NCI-H2107 treated with DMSO at 0.1 percent for 48 hours (cell line): Measurements from ENCODE around the gene CCIN.
"Not testable (repeated sequence)": the region's sequence is repeated elsewhere in the genome, so short reads cannot be mapped to it uniquely, and the experiment has no call there.

Source experiments
- DNase-seq: peaks from one replicate; lab custom pipeline; 2025; ENCODE audit not compliant: unreplicated experiment; lab: John Stamatoyannopoulos, UW

The CCIN gene

DNA sequence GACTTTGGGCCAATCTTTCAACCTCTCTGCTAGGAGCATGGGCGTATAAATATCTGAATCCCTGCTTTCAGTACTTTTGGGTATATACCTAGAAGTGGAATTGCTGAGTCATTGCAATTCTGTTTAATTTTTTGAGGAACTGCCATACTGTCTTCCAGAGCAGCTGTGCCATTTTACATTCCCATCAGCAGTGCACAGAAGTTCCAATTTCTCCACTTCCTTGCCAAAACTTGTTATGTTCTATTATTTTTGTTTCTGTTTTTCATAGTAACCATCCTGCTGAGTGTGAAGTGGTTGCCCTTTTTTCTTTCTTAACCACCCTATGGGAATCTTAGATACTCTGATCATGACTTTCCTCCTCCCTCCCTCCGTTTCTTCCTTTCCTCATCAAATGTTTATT is 11.1 kb upstream of the CCIN start:
- DNase-seq: no peak

- no peak for DNase-seq
These were observed 10.3 kb upstream of the CCIN start for GRCh38 chr9:36158917-36159316.

DNA sequence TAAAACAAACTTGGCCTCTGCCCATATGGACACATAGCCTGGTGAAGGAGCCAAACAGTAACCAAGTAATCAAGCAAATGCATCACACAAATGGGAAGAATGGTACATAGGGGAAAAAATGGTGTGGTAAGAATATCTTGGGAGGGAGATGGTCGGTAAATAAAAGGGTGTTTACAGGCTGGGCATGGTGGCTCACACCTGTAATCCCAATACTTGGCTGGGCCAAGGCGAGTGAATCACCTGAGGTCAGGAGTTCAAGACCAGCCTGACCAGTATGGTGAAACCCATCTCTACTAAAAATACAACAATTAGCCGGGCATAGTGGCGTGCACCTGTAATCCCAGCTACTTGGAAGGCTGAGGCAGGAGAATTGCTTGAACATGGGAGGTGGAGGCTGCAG is 9.7 kb upstream of the CCIN start:
- DNase-seq: not testable (repeated sequence)

DNA sequence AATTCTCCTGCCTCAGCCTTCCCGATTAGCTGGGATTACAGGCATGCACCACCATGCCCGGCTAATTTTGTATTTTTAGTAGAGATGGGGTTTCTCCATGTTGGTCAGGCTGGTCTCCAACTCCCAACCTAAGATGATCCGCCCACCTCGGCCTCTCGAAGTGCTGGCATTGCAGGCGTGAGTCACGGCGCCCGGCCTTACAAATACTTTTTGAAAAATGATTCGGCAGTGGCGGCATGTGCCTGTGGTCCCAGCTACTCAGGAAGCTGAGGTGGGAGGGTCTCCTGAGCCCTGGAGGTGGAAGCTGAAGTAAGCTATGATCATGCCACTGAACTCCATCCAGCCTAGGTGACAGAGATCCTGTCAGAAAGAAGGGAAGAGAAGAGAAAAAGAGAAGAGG is 9.1 kb upstream of the CCIN start:
- DNase-seq: not testable (repeated sequence)

DNA sequence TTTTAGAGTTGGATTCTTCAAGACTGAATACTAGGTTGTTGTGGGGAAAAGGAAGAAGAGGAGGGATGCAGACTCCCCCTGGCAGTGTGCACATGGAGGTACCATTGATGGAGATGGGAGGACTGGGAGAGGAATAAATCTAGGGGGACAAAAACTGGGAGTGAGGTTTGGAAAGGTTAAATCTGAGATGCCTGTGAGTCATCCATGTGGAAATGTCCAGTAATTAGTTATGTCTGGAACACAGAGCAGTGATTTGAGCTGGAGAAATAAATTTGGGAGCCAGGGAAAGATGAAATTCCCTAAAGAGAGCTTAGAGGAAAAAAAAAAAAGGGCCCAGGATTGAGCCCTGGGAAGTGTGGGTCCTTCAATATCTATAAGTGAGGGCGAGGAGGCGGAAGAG is 8.0 kb upstream of the CCIN start:
- no peak for DNase-seq

DNA sequence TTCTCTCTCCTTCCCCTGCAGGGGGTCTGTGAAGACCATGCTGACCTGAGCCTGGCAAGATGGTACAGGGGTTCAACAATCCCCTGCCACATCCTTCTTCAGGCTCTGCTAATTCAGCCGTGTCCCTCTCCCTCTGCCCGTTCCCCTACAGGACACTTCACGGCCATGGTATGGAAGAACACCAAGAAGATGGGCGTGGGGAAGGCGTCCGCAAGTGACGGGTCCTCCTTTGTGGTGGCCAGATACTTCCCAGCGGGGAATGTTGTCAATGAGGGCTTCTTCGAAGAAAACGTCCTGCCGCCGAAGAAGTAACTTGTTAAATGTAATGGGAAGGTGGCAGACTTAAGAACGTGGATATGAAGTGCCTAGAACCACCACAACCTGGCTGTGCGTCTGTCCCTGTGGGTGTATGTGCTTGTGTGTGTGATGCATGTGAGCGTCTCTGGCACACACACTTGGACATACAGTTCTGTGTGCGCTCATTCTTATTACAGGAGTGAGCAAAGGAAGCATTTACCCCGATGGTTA is 6.9 kb upstream of the CCIN start:
- DNase-seq: no peak

DNA sequence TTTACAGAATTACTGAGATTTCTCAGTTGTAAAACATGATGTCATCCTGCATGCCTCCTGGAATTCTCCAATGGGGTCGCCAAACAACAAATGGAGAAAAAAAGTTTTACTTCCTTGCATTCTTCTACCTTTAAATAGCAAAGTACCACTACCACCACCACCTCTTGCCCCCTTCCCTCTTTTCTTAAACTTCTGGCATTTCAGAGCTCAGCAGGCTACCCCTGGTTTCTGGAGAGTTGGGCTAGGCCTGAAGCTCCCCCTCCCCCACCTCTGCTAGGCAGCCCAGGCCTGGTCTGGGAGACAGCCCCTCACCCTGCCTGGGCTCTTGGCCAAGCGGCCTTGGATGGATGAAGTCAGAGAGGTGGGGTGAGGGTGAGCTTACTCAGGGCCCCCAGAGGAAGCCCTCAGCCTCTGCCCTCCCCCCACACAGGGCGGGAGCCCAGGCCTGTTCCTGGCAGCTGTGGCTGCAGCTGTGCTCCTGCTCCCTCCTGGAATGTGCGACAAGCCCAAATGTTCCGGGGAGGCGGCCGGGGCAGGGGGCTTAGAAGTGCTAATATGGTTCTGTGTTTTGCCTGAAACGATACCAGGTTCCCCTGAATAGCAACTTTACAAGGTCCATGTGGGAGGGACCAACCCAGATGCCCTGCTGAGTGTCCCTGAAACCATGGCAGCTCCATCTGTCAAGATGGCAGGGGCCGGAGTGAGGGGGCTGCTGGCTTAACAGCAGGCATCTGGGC is 6.0 kb upstream of the CCIN start:
- DNase-seq: no peak

- DNase-seq: no peak
These were observed 5.4 kb upstream of the CCIN start for GRCh38 chr9:36163786-36164170.

DNA sequence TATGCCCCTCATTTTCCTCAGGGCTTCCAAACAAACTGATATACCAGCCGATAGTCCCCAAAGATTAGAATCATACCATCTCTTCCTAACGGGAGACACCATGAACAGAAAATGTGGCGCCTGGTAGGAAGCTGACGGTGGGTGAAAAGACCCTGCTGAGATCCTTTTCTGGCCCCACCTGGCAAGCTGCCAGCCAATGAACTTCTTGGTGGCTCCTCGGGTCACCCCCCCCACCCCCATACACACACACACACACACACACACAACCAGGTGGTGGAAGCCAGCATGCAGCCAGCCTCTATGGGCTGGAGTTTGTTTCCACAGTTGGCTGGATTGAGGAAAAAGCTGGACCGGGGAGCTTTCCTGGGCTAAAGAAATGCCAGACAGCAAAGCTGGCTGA is 4.8 kb upstream of the CCIN start:
- no peak for DNase-seq

DNA sequence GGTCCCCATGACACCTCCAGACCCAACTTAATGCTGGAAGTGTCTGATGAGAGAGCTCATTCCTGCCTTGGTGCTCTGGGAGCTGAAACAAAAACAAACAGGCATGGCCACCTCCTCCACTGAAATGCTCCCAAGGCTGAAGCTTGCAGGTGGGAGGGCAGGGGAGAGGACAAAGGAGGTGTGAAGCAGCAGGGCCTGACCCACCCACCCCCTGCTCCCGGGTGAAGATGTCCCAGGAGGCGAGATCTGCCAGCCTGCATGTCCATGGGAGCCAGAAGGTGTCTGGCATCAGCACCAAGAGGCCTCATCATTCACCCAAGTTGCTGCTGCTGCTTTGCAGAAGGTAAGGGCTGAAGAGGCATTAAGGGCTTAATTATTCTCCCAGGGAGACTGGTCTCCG is 4.2 kb upstream of the CCIN start:
- no peak for DNase-seq

DNA sequence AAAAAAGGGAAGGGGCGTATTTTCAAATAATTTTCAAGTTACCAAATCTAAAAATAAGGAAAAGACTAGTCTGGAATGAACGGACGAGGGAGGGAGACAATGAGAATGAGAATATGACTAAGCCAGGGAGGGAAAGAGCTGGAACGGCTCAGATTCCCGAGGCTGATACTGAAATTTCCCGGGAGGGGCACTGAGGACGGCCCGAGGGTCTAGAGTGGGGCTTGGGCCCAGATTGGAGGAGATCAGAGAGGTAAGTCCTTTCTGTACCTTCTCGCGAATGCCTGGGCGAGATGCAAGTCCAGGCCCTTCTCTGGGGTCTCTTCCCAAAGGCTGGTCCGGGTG is 3.4 kb upstream of the CCIN start:
- no peak for DNase-seq

DNA sequence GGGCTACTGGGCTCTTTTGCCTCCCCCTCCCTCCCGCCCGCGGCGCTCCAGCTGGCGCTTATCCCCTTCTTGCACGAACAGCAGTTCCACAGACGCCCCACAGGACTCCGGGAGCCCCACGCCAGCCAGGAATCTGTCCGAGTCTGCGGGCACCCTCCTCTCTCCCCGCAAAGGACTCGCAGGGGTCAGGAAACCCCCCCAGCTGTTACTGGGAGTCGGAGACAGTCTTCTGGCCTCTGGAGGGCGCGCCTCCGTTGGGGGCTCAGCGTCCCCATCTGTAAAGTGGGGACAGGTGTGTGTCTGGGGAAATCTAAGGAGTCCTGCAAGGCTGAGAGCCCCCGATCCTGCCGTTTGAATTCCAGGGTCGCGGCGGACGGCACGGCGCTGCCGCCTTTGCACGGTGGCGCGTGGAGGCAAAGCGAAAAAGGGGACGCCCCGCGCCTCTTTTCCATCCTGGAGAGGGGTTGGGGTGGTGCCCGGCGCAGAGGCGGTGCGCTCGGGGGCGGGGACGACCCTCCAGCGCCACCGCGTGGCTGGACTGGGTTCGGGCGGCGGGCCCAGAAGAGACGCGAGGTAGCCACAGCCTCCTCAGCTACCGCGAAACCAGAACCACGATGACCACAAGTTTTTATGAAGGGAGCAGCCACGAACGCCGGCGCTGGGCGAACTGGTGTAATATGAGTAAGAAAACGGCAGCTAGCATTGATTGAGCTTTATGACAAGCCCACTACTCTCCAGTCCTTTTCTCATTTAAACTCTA is 2.8 kb upstream of the CCIN start:
- peak; percentile 46 for DNase-seq

DNA sequence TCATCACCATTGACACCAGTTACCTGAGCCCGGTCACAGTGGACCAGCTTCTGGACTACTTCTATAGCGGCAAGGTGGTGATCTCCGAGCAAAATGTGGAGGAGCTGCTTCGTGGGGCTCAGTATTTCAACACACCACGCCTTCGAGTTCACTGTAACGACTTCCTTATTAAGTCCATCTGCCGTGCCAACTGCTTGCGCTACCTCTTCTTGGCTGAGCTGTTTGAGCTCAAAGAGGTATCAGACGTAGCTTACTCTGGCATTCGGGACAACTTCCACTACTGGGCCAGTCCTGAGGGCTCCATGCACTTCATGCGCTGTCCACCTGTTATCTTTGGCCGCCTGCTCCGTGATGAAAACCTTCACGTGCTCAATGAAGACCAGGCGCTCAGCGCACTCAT is 520 bp downstream of the CCIN start:
- no peak for DNase-seq

- no peak for DNase-seq
These were observed 1.3 kb downstream of the CCIN start for GRCh38 chr9:36170531-36170930.

DNA sequence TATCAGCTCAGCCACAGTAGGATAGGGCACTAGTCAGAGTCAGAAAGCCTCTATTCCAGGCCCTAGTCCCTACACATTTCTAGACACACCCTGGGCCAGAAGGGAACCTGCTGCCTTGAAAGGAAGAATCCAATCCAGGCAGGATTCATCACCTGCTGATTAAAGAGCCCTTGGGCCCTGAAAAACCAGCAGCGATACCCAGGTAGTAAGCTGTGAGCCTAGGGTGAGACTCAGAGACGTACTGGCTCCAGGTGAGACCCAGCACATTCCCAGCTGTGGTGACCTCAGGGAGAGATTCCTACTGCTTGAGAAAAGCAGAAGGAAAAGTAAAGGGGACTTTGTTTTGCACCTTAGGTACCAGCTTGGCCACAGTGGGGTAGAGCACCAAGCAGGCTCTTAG is 4.7 kb downstream of the CCIN start:
- no peak for DNase-seq

DNA sequence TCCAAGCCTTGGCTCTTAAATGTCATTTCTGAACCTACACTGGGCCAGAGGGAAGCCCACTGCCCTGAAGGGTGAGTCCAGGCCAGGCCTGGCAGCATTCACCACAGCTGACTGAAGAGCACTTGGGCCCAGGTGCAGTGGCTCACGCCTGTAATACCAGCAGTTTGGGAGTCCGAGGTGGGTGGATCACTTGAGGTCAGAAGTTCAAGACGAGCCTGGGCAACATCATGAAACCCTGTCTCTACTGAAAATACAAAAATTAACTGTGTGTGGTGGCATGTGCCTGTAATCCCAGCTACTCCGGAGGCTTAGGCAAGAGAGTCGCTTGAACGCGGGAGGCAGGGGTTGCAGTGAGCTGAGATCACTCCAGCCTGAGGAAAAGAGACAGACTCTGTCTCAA is 5.1 kb downstream of the CCIN start:
- no peak for DNase-seq

GRCh38 chr9:36174731-36175130 is 5.5 kb downstream of the CCIN start:
- DNase-seq: no peak

GRCh38 chr9:36175209-36175608 is 6.0 kb downstream of the CCIN start:
- DNase-seq: not testable (repeated sequence)

GRCh38 chr9:36176496-36176895 is 7.3 kb downstream of the CCIN start:
- not testable (repeated sequence) for DNase-seq

GRCh38 chr9:36177571-36177970 is 8.4 kb downstream of the CCIN start:
- DNase-seq: no peak

DNA sequence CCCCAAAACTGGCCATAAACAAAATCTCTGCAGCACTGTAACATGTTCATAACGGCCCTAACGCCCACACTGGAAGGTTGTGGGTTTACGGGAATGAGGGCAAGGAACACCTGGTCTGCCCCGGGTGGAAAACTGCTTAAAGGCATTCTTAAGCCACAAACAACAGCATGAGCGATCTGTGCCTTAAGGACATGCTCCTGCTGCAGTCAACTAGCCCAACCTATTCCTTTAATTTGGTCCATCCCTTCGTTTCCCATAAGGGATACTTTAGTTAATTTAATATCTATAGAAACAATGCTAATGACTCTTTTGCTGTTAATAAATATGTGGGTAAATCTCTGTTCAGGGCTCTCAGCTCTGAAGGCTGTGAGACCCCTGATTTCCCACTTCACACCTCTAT is 11.1 kb downstream of the CCIN start:
- DNase-seq: not testable (repeated sequence)

DNA sequence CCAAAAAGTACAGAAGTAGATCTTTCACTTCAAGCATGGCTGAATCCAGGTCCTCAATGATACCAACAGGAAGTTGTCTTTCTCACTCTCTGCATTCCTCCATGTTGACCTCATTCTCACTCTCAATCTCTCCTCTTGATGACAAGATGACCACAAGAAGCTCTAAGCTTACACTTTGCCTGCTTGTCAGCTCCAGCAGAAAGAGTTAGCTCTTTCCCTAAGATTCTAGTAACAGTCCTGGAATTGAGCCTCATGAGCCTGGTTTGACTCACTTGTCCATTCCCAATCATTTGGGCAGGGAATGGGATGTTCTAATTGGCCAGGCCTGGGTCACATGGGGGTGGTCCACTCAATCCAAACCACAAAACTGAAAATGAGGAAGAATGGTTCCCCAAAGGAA is 18.2 kb downstream of the CCIN start:
- DNase-seq: no peak

GRCh38 chr9:36188212-36188611 is 19.0 kb downstream of the CCIN start:
- DNase-seq: no peak
